Spleen (tissue), 7 donors: ENCODE measurements around the gene CEND1.

ENCODE experiments used
- POLR2A ChIP-seq, 3 donors: fragments of 450-650 bp; IDR thresholded peaks; one replicate each; pipeline ENCODE4 v1.5.1; 2017; ENCODE audit warnings: antibody characterized with exemption in 3 of 3, mild to moderate bottlenecking in 1 of 3
- POLR2AphosphoS5 ChIP-seq, 3 donors: sonication (generic); formaldehyde crosslinking; IDR thresholded peaks; one replicate each; pipeline ENCODE4 v1.5.1; 2017; ENCODE audit warnings: antibody characterized with exemption in 3 of 3
- TF ChIP-seq, protein P1 (sequence below), 11 experiments: fragments of 200-600 bp in 7 of 11; fragments of 450-650 bp in 4 of 11; sonication (generic) in 4 of 11; IDR thresholded peaks in 8 of 11; conservative IDR thresholded peaks in 3 of 11; 1 replicate in 7 of 11; 2 replicates in 4 of 11; pipeline versions ENCODE4 v1.4.0 to v1.8.0; 2016 to 2021; ENCODE audit warnings: antibody characterized with exemption in 11 of 11, inconsistent platforms in 4 of 11, mild to moderate bottlenecking in 1 of 11
- donor health status: DM: no; HTN: no; CAD: no; lungs with moderate emphysema.
- donor health status: DM: no; HTN: no; CAD: no.
- donor health status: DM: no; HTN: no; CAD: no.

DNA sequence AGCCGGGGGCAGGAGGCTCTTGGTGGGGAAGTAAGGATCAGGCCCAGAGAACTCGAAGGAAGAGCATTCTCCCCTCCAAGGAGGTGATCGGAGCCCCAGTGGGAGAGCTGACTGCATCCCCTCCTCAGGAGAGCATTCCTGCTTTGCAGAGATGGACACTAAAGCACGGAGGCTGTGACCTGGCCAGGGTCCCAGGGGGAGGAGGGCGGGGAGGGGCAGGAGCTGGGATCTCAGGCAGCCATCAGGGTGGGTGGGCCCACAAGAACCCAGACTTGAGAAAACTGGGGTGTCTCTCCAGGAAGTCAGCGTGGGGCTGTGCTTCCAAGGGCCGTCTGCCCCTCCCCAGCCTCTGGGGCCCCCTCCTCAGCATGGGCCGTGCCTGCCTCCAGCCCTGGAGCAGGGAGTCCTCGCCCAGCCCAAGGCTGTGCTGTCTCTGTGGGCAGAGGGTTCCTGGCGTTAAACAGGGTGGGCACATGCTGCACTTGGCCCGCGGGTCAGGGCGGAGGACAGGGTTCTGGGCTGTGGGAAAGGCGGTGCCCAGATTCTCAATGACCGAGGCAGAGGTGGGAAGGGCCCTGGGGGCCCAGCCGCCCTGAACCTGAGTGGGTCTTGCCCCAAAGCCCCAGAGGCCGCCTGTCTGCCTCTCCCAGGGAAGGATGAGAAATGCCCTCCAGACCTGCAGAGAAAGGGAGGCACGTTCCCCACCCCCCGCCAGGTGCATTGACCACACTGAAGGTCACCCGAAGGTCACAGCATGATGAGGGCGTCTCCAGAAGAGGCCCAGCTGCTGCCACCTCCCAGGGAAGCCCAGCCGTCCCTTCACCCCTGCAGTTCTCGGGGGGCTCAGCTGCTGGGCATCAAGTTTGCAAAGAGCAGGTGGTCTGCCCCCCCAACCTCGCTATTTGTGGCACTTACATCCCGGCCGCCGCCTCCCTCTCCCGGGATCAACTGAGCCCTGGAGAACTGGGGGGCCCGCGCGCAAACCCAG lies 643 bp downstream of the CEND1 start:
- TF ChIP-seq POLR2A (IDR thresholded peaks at IDR 0.05): no peak
- TF ChIP-seq, protein P1, sequence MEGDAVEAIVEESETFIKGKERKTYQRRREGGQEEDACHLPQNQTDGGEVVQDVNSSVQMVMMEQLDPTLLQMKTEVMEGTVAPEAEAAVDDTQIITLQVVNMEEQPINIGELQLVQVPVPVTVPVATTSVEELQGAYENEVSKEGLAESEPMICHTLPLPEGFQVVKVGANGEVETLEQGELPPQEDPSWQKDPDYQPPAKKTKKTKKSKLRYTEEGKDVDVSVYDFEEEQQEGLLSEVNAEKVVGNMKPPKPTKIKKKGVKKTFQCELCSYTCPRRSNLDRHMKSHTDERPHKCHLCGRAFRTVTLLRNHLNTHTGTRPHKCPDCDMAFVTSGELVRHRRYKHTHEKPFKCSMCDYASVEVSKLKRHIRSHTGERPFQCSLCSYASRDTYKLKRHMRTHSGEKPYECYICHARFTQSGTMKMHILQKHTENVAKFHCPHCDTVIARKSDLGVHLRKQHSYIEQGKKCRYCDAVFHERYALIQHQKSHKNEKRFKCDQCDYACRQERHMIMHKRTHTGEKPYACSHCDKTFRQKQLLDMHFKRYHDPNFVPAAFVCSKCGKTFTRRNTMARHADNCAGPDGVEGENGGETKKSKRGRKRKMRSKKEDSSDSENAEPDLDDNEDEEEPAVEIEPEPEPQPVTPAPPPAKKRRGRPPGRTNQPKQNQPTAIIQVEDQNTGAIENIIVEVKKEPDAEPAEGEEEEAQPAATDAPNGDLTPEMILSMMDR (IDR thresholded peaks at IDR 0.05 in 8 of 11, conservative IDR thresholded peaks at IDR 0.05 in 3 of 11): no peak
- TF ChIP-seq POLR2AphosphoS5 (IDR thresholded peaks at IDR 0.05): peak in 1 of 3 donors; percentile 32
